ENCODE data around the gene CUL1.

DNA sequence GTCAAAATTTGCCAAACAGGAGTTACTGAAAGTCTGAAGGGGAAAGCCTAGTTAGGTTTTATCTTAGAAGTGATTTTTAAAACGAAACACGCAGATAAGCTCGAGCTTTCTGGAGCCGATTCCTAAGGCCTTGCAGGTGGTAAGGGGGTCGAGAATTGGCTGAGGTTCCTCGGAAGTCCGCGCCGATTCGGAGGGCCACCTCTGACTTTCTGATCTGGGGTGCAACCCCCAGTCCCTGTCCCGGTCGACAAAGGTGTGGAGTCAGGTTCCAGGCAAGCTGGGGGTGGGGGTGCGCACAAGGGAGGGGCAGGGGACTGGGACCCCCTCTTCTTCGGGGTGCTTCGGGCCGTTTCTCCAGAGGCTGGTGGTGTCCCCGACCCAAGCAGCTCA, 701 bp upstream of the CUL1 start:
- TF ChIP-seq, protein P1, sequence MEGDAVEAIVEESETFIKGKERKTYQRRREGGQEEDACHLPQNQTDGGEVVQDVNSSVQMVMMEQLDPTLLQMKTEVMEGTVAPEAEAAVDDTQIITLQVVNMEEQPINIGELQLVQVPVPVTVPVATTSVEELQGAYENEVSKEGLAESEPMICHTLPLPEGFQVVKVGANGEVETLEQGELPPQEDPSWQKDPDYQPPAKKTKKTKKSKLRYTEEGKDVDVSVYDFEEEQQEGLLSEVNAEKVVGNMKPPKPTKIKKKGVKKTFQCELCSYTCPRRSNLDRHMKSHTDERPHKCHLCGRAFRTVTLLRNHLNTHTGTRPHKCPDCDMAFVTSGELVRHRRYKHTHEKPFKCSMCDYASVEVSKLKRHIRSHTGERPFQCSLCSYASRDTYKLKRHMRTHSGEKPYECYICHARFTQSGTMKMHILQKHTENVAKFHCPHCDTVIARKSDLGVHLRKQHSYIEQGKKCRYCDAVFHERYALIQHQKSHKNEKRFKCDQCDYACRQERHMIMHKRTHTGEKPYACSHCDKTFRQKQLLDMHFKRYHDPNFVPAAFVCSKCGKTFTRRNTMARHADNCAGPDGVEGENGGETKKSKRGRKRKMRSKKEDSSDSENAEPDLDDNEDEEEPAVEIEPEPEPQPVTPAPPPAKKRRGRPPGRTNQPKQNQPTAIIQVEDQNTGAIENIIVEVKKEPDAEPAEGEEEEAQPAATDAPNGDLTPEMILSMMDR (IDR thresholded peaks at IDR 0.05; ENCODE audit: extremely low read depth in 1 of 2, insufficient read depth in 1 of 2, low read depth in 1 of 2, low read length in 2 of 2), result no peak
- TF ChIP-seq POLR2A (IDR thresholded peaks at IDR 0.05; ENCODE audit: low read depth, low read length) (no peak), EZH2 (IDR thresholded peaks at IDR 0.05; ENCODE audit: borderline replicate concordance, low read depth, low read length, severe bottlenecking) (no peak), POLR2AphosphoS5 (IDR thresholded peaks at IDR 0.05; ENCODE audit: insufficient read depth, low read depth, low read length) (no peak), JUN (IDR thresholded peaks at IDR 0.05; ENCODE audit: borderline replicate concordance, insufficient read depth, insufficient read length, low read depth) (no peak), GATA2 (IDR thresholded peaks at IDR 0.05; ENCODE audit: insufficient read depth, insufficient read length, low read depth, low read length) (no peak), MYC (IDR thresholded peaks at IDR 0.05; ENCODE audit: low read depth, low read length) (no peak), FOS (IDR thresholded peaks at IDR 0.05; ENCODE audit: borderline replicate concordance, insufficient read depth, low read length) (no peak)
- TF ChIP-seq, protein P2, sequence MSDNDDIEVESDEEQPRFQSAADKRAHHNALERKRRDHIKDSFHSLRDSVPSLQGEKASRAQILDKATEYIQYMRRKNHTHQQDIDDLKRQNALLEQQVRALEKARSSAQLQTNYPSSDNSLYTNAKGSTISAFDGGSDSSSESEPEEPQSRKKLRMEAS (IDR thresholded peaks at IDR 0.05; ENCODE audit: insufficient read depth, insufficient read length), result no peak
